Measurements from ENCODE around the gene PSTPIP1.

GRCh38 chr15:76964157-76964556 lies 30.8 kb upstream of the PSTPIP1 start:
- TF ChIP-seq CTCF (optimal IDR thresholded peaks at IDR 0.05 in 1 of 3, IDR thresholded peaks at IDR 0.05 in 1 of 3, conservative IDR thresholded peaks at IDR 0.05 in 1 of 3; ENCODE audit: extremely low read depth in 1 of 3, insufficient read depth in 2 of 3, low read length in 3 of 3), result no peak
- no peak for TF ChIP-seq EZH2 (IDR thresholded peaks at IDR 0.05; ENCODE audit: low read length)
